H1 (cell line): Measurements from ENCODE around the gene ANKRD62.
"Not testable (repeated sequence)": the region's sequence is repeated elsewhere in the genome, so short reads cannot be mapped to it uniquely, and the experiment has no call there.

ENCODE experiments used
- EZH2 ChIP-seq: fragments of 200-600 bp; sonication (generic); IDR thresholded peaks from 2 replicates; pipeline ENCODE4 v1.7.1; 2012; ENCODE audit warnings: low read depth, mild to moderate bottlenecking, moderate library complexity, low read length, inconsistent platforms; ENCODE audit not compliant: severe bottlenecking
- HDAC2 ChIP-seq, 2 experiments: fragments of 300-600 bp in 1 of 2; sonication (generic) in 1 of 2; IDR thresholded peaks; 2 replicates each; pipeline ENCODE4 v1.6.1; 2011 to 2012; ENCODE audit warnings: low read depth in 2 of 2, low read length in 2 of 2, mild to moderate bottlenecking in 2 of 2, moderate library complexity in 2 of 2, borderline replicate concordance in 1 of 2, inconsistent platforms in 1 of 2
- KDM1A ChIP-seq: fragments of 200-600, 300-600 bp; sonication (generic); IDR thresholded peaks from 2 replicates; pipeline ENCODE4 v1.7.1; 2016; ENCODE audit warnings: mild to moderate bottlenecking, low read length, borderline replicate concordance
- SRF ChIP-seq: IDR thresholded peaks from 2 replicates; pipeline ENCODE4 v1.6.1; 2011; ENCODE audit warnings: mild to moderate bottlenecking, low read depth, low read length, moderate library complexity
- TF ChIP-seq, protein P1 (sequence below): fragments of 300-600 bp; sonication (generic); IDR thresholded peaks from 2 replicates; pipeline ENCODE4 v1.7.1; 2012; ENCODE audit warnings: low read length, moderate library complexity, mild to moderate bottlenecking, inconsistent platforms; ENCODE audit not compliant: insufficient replicate concordance
- TF ChIP-seq, protein P2 (sequence below): IDR thresholded peaks from 2 replicates; pipeline ENCODE4 v1.6.1; 2012; ENCODE audit warnings: low read length, inconsistent platforms
- TF ChIP-seq, protein P3 (sequence below), 3 experiments: IDR thresholded peaks; 1 replicate in 2 of 3; 2 replicates in 1 of 3; pipeline versions ENCODE4 v1.5.1 to v1.6.1; 2011; ENCODE audit warnings: low read length in 3 of 3, mild to moderate bottlenecking in 3 of 3, inconsistent platforms in 2 of 3, low read depth in 1 of 3, moderate library complexity in 1 of 3; ENCODE audit not compliant: insufficient read depth in 1 of 3; ENCODE audit errors: control extremely low read depth in 1 of 3

DNA sequence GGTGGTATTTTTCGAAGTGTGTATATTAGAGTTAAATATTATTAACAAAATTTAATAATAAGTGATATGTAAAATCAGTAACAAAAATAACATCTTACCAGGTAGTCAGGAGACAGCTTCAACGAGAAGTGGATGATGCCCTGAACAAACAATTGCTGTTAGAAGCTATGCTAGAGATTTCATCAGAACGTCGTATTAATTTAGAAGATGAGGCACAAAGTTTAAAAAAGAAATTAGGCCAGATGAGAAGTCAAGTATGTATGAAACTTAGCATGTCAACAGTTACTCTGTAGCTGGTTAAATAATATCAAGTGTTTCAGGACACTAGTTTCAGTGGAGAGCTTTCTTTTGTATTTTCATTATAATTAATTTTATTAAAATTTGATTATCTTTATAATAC lies 34.0 kb downstream of the ANKRD62 start:
- TF ChIP-seq, protein P1, sequence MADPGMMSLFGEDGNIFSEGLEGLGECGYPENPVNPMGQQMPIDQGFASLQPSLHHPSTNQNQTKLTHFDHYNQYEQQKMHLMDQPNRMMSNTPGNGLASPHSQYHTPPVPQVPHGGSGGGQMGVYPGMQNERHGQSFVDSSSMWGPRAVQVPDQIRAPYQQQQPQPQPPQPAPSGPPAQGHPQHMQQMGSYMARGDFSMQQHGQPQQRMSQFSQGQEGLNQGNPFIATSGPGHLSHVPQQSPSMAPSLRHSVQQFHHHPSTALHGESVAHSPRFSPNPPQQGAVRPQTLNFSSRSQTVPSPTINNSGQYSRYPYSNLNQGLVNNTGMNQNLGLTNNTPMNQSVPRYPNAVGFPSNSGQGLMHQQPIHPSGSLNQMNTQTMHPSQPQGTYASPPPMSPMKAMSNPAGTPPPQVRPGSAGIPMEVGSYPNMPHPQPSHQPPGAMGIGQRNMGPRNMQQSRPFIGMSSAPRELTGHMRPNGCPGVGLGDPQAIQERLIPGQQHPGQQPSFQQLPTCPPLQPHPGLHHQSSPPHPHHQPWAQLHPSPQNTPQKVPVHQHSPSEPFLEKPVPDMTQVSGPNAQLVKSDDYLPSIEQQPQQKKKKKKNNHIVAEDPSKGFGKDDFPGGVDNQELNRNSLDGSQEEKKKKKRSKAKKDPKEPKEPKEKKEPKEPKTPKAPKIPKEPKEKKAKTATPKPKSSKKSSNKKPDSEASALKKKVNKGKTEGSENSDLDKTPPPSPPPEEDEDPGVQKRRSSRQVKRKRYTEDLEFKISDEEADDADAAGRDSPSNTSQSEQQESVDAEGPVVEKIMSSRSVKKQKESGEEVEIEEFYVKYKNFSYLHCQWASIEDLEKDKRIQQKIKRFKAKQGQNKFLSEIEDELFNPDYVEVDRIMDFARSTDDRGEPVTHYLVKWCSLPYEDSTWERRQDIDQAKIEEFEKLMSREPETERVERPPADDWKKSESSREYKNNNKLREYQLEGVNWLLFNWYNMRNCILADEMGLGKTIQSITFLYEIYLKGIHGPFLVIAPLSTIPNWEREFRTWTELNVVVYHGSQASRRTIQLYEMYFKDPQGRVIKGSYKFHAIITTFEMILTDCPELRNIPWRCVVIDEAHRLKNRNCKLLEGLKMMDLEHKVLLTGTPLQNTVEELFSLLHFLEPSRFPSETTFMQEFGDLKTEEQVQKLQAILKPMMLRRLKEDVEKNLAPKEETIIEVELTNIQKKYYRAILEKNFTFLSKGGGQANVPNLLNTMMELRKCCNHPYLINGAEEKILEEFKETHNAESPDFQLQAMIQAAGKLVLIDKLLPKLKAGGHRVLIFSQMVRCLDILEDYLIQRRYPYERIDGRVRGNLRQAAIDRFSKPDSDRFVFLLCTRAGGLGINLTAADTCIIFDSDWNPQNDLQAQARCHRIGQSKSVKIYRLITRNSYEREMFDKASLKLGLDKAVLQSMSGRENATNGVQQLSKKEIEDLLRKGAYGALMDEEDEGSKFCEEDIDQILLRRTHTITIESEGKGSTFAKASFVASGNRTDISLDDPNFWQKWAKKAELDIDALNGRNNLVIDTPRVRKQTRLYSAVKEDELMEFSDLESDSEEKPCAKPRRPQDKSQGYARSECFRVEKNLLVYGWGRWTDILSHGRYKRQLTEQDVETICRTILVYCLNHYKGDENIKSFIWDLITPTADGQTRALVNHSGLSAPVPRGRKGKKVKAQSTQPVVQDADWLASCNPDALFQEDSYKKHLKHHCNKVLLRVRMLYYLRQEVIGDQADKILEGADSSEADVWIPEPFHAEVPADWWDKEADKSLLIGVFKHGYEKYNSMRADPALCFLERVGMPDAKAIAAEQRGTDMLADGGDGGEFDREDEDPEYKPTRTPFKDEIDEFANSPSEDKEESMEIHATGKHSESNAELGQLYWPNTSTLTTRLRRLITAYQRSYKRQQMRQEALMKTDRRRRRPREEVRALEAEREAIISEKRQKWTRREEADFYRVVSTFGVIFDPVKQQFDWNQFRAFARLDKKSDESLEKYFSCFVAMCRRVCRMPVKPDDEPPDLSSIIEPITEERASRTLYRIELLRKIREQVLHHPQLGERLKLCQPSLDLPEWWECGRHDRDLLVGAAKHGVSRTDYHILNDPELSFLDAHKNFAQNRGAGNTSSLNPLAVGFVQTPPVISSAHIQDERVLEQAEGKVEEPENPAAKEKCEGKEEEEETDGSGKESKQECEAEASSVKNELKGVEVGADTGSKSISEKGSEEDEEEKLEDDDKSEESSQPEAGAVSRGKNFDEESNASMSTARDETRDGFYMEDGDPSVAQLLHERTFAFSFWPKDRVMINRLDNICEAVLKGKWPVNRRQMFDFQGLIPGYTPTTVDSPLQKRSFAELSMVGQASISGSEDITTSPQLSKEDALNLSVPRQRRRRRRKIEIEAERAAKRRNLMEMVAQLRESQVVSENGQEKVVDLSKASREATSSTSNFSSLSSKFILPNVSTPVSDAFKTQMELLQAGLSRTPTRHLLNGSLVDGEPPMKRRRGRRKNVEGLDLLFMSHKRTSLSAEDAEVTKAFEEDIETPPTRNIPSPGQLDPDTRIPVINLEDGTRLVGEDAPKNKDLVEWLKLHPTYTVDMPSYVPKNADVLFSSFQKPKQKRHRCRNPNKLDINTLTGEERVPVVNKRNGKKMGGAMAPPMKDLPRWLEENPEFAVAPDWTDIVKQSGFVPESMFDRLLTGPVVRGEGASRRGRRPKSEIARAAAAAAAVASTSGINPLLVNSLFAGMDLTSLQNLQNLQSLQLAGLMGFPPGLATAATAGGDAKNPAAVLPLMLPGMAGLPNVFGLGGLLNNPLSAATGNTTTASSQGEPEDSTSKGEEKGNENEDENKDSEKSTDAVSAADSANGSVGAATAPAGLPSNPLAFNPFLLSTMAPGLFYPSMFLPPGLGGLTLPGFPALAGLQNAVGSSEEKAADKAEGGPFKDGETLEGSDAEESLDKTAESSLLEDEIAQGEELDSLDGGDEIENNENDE: not testable (repeated sequence)
- TF ChIP-seq, protein P2, sequence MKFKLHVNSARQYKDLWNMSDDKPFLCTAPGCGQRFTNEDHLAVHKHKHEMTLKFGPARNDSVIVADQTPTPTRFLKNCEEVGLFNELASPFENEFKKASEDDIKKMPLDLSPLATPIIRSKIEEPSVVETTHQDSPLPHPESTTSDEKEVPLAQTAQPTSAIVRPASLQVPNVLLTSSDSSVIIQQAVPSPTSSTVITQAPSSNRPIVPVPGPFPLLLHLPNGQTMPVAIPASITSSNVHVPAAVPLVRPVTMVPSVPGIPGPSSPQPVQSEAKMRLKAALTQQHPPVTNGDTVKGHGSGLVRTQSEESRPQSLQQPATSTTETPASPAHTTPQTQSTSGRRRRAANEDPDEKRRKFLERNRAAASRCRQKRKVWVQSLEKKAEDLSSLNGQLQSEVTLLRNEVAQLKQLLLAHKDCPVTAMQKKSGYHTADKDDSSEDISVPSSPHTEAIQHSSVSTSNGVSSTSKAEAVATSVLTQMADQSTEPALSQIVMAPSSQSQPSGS: not testable (repeated sequence)
- not testable (repeated sequence) for TF ChIP-seq KDM1A; SRF; HDAC2 (IDR thresholded peaks at IDR 0.05; ENCODE audit: borderline replicate concordance in 1 of 2, low read depth in 2 of 2, low read length in 2 of 2); EZH2
- TF ChIP-seq, protein P3, sequence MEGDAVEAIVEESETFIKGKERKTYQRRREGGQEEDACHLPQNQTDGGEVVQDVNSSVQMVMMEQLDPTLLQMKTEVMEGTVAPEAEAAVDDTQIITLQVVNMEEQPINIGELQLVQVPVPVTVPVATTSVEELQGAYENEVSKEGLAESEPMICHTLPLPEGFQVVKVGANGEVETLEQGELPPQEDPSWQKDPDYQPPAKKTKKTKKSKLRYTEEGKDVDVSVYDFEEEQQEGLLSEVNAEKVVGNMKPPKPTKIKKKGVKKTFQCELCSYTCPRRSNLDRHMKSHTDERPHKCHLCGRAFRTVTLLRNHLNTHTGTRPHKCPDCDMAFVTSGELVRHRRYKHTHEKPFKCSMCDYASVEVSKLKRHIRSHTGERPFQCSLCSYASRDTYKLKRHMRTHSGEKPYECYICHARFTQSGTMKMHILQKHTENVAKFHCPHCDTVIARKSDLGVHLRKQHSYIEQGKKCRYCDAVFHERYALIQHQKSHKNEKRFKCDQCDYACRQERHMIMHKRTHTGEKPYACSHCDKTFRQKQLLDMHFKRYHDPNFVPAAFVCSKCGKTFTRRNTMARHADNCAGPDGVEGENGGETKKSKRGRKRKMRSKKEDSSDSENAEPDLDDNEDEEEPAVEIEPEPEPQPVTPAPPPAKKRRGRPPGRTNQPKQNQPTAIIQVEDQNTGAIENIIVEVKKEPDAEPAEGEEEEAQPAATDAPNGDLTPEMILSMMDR (IDR thresholded peaks at IDR 0.05; ENCODE audit: control extremely low read depth in 1 of 3, insufficient read depth in 1 of 3, low read depth in 1 of 3, low read length in 3 of 3): not testable (repeated sequence)
